Thyroid gland (tissue), 4 donors: ENCODE measurements around the gene LHFPL2. TPM values are rescaled to one million over a fixed set of nuclear protein-coding genes. Genes with fewer than 3 reads are reported as not detected.

Experiments
- DNase-seq, 2 donors: peaks; one replicate each; pipeline ENCODE4 v3.0.0-alpha.2; 2019
- H3K27ac ChIP-seq, 3 donors: fragments of 200-600 bp; sonication (generic); 1 replicate in 2 of 3; 2 replicates in 1 of 3; pipeline ENCODE4 v1.5.1; 2016 to 2019; ENCODE audit warnings: mild to moderate bottlenecking in 1 of 3, moderate library complexity in 1 of 3
- H3K27me3 ChIP-seq: fragments of 200-600 bp; sonication (generic); one replicate; pipeline ENCODE4 v1.5.1; 2019
- H3K36me3 ChIP-seq, 2 donors: fragments of 200-600 bp; sonication (generic); one replicate each; pipeline ENCODE4 v1.5.1; 2016 to 2019
- H3K4me1 ChIP-seq, 2 donors: fragments of 200-600 bp; sonication (generic); one replicate each; pipeline ENCODE4 v1.5.1; 2017 to 2019
- H3K4me3 ChIP-seq, 3 donors: fragments of 200-600 bp; sonication (generic); replicated peaks in 1 of 3; 1 replicate in 2 of 3; 2 replicates in 1 of 3; pipeline ENCODE4 v1.5.1; 2016; ENCODE audit warnings: mild to moderate bottlenecking in 1 of 3
- H3K9me3 ChIP-seq: fragments of 200-600 bp; sonication (generic); one replicate; pipeline ENCODE4 v1.5.1; 2017
- CTCF ChIP-seq, 6 experiments: fragments of 200-600 bp in 3 of 6; fragments of 450-650 bp in 3 of 6; sonication (generic) in 3 of 6; IDR thresholded peaks; one replicate each; pipeline ENCODE4 v1.5.1; 2016 to 2019; ENCODE audit warnings: antibody characterized with exemption in 6 of 6, mild to moderate bottlenecking in 2 of 6, inconsistent platforms in 1 of 6, moderate library complexity in 1 of 6
- POLR2A ChIP-seq, 2 donors: fragments of 450-650 bp; IDR thresholded peaks; one replicate each; pipeline ENCODE4 v1.6.1; 2017; ENCODE audit warnings: antibody characterized with exemption in 2 of 2, mild to moderate bottlenecking in 2 of 2, moderate library complexity in 1 of 2
- WGBS, 2 donors: methylation state at CpG; one replicate each; pipeline ENCODE4 v1.1.5; 2017; 5-methylcytosine and 5-hydroxymethylcytosine counted together
- intact Hi-C: fragments of 100-400 bp; cut with DNase I; formaldehyde crosslinking; loops from one replicate; pipeline ENCODE4 v1.15.1; 2023
- total RNA-seq, 4 donors: library from RNA; depleted of rRNA; stranded (reverse); fragments of >200 nt; gene quantifications; one replicate each; pipeline ENCODE4 v1.2.3, GENCODE V29; 2016

Gene LHFPL2
- total RNA-seq, 4 donors from 2014 or later: 17.6 to 25.7 (median 23.7) TPM

- Histone ChIP-seq H3K27me3 (no peaks in the 10 kb centered on the region), H3K36me3 (no peaks in the 10 kb centered on the region), H3K9me3 (no peaks in the 10 kb centered on the region), H3K4me1 (peaks cover 23 to 31% of the 10 kb centered on the region in 2 donors), H3K4me3 (no peak overlapping the region), H3K27ac (peak overlapping the region in 2 of 3 donors; percentile 45 to 52)
- DNase-seq: peak; percentile 41 to 45
- WGBS, 2 donors: 60 to 78% methylated on average over 17 to 20 of the region's 21 CpGs
- intact Hi-C loops: no loop called here
- TF ChIP-seq POLR2A (IDR thresholded peaks at IDR 0.05): no peak
- TF ChIP-seq CTCF (IDR thresholded peaks at IDR 0.05): no peak
Observed at GRCh38 chr5:78547731-78548615, 100.6 kb downstream of the LHFPL2 start.

- Histone ChIP-seq H3K9me3 (no peaks in the 10 kb centered on the region), H3K36me3 (no peaks in the 10 kb centered on the region), H3K4me3 (no peak overlapping the region), H3K27me3 (no peaks in the 10 kb centered on the region), H3K27ac (peak overlapping the region in 2 of 3 donors; percentile 43 to 51), H3K4me1 (peaks cover 23 to 31% of the 10 kb centered on the region in 2 donors)
- no peak for DNase-seq
- 79 to 88% methylated on average over 5 of the region's 5 CpGs for WGBS, 2 donors
- intact Hi-C loops: no loop called here
- TF ChIP-seq CTCF (IDR thresholded peaks at IDR 0.05): no peak
- no peak for TF ChIP-seq POLR2A (IDR thresholded peaks at IDR 0.05)
Observed at GRCh38 chr5:78547183-78547582, 101.4 kb downstream of the LHFPL2 start.

GRCh38 chr5:78546276-78546996 lies 102.1 kb downstream of the LHFPL2 start:
- no peaks in the 10 kb centered on the region for H3K27me3 ChIP-seq
- TF ChIP-seq POLR2A (IDR thresholded peaks at IDR 0.05): no peak
- no peak for TF ChIP-seq CTCF (IDR thresholded peaks at IDR 0.05)
- 55 to 59% methylated on average over 8 of the region's 8 CpGs for WGBS, 2 donors
- no peaks in the 10 kb centered on the region for H3K9me3 ChIP-seq
- DNase-seq: peak; percentile 26 to 36
- peaks cover 23 to 31% of the 10 kb centered on the region in 2 donors for H3K4me1 ChIP-seq
- H3K36me3 ChIP-seq: no peaks in the 10 kb centered on the region
- H3K27ac ChIP-seq: peak overlapping the region in 2 of 3 donors; percentile 43 to 51
- intact Hi-C loops: no loop called here
- H3K4me3 ChIP-seq: no peak overlapping the region

GRCh38 chr5:78545406-78545805 lies 103.2 kb downstream of the LHFPL2 start:
- intact Hi-C loops: no loop called here
- Histone ChIP-seq H3K4me1 (peaks cover 23 to 35% of the 10 kb centered on the region in 2 donors), H3K4me3 (no peak overlapping the region), H3K36me3 (no peaks in the 10 kb centered on the region), H3K27me3 (no peaks in the 10 kb centered on the region), H3K9me3 (no peaks in the 10 kb centered on the region), H3K27ac (no peak overlapping the region)
- peak; percentile 70 to 74 for DNase-seq
- WGBS, 2 donors: 42 to 50% methylated on average over 7 of the region's 7 CpGs
- TF ChIP-seq CTCF (IDR thresholded peaks at IDR 0.05) (no peak), POLR2A (IDR thresholded peaks at IDR 0.05) (no peak)
